GM10266 (cell line): Measurements from ENCODE around the gene SH3RF1.

Source experiments
- DNase-seq: peaks from one replicate; pipeline ENCODE4 v3.0.0; 2012; ENCODE audit errors: extremely low spot score
- CTCF ChIP-seq: IDR thresholded peaks from 2 replicates; pipeline ENCODE4 v1.5.1; 2012; ENCODE audit warnings: mild to moderate bottlenecking, low read depth; ENCODE audit not compliant: control insufficient read depth, insufficient read depth; ENCODE audit errors: missing control alignments

SH3RF1 gene

GRCh38 chr4:169124661-169125060 is 146.1 kb downstream of the SH3RF1 start:
- TF ChIP-seq CTCF: no peak

GRCh38 chr4:169122422-169122821 is 148.3 kb downstream of the SH3RF1 start:
- no peak for DNase-seq
- TF ChIP-seq CTCF: no peak

More at GRCh38 chr4:169124661-169125060, 146.1 kb downstream of the SH3RF1 start:
- no peak for DNase-seq

GRCh38 chr4:169121861-169122382 is 148.8 kb downstream of the SH3RF1 start:
- TF ChIP-seq CTCF: no peak
- no peak for DNase-seq

- no peak for TF ChIP-seq CTCF
- DNase-seq: no peak
Measured at GRCh38 chr4:169120624-169121023, 150.1 kb downstream of the SH3RF1 start.

GRCh38 chr4:169119536-169119935 is 151.2 kb downstream of the SH3RF1 start:
- DNase-seq: no peak
- TF ChIP-seq CTCF: no peak

GRCh38 chr4:169117591-169118081 is 153.1 kb downstream of the SH3RF1 start:
- no peak for TF ChIP-seq CTCF
- DNase-seq: no peak

- DNase-seq: no peak
Measured at GRCh38 chr4:169116270-169116901, 154.4 kb downstream of the SH3RF1 start.

More at GRCh38 chr4:169116270-169116901, 154.4 kb downstream of the SH3RF1 start:
- TF ChIP-seq CTCF: no peak
